GM12878 (cell line): ENCODE results near the gene TNRC18.

Experiments used
- ATF7 ChIP-seq: fragments of 450-650 bp; IDR thresholded peaks from 2 replicates; pipeline ENCODE4 v1.6.1; 2016; ENCODE audit warnings: low read depth, mild to moderate bottlenecking
- CTCF ChIP-seq, 3 experiments: IDR thresholded peaks in 2 of 3; conservative IDR thresholded peaks in 1 of 3; 2 replicates each; pipeline ENCODE4 v1.5.1; 2011; ENCODE audit warnings: low read depth in 3 of 3, low read length in 3 of 3, mild to moderate bottlenecking in 3 of 3, control low read depth in 2 of 3, moderate library complexity in 2 of 3, inconsistent platforms in 1 of 3, mixed read lengths in 1 of 3; ENCODE audit not compliant: control insufficient read depth in 2 of 3, insufficient read depth in 1 of 3; ENCODE audit errors: extremely low read depth in 1 of 3
- IRF3 ChIP-seq: fragments of 450-650 bp; IDR thresholded peaks from 2 replicates; pipeline ENCODE4 v1.6.1; 2014; ENCODE audit warnings: mild to moderate bottlenecking
- RAD21 ChIP-seq: IDR thresholded peaks from 2 replicates; pipeline ENCODE4 v1.6.1; 2011; ENCODE audit warnings: mild to moderate bottlenecking, low read depth, low read length, moderate library complexity; ENCODE audit not compliant: insufficient read depth
- SMAD1 ChIP-seq: fragments of 450-650 bp; IDR thresholded peaks from 2 replicates; pipeline ENCODE4 v1.6.1; 2018; ENCODE audit warnings: mild to moderate bottlenecking, low read depth; ENCODE audit not compliant: partially characterized antibody
- SMC3 ChIP-seq: IDR thresholded peaks from 2 replicates; pipeline ENCODE4 v1.6.1; 2011; ENCODE audit warnings: low read length, improper control_type of control experiment, borderline replicate concordance
- SRF ChIP-seq, 2 experiments: IDR thresholded peaks; 2 replicates each; pipeline ENCODE4 v1.6.1; 2011; ENCODE audit warnings: low read depth in 2 of 2, low read length in 2 of 2, mild to moderate bottlenecking in 1 of 2, moderate library complexity in 1 of 2
- SUZ12 ChIP-seq: fragments of 200-600 bp; sonication (generic); IDR thresholded peaks from one replicate; pipeline ENCODE4 v1.6.1; 2018; ENCODE audit warnings: antibody characterized with exemption, mild to moderate bottlenecking; ENCODE audit not compliant: unreplicated experiment
- ZNF274 ChIP-seq: IDR thresholded peaks from one replicate; pipeline ENCODE4 v1.8.0; 2011; ENCODE audit not compliant: insufficient read length, insufficient read depth
- ZNF384 ChIP-seq: IDR thresholded peaks from 2 replicates; pipeline ENCODE4 v1.6.1; 2012; ENCODE audit warnings: low read depth, mild to moderate bottlenecking, low read length, improper control_type of control experiment, borderline replicate concordance
- ZZZ3 ChIP-seq: IDR thresholded peaks from 2 replicates; pipeline ENCODE4 v1.6.1; 2011; ENCODE audit warnings: low read depth; ENCODE audit not compliant: control insufficient read depth, insufficient read length

GRCh38 chr7:5349437-5350173 is 74.0 kb downstream of the TNRC18 start:
- no peak for TF ChIP-seq IRF3
- TF ChIP-seq SUZ12: no peak
- no peak for TF ChIP-seq SRF (IDR thresholded peaks at IDR 0.05; ENCODE audit: low read depth in 2 of 2, low read length in 2 of 2)
- TF ChIP-seq ATF7: no peak
- TF ChIP-seq RAD21: no peak
- TF ChIP-seq SMAD1: no peak
- no peak for TF ChIP-seq ZNF384
- no peak for TF ChIP-seq SMC3
- TF ChIP-seq CTCF (IDR thresholded peaks at IDR 0.05 in 2 of 3, conservative IDR thresholded peaks at IDR 0.05 in 1 of 3; ENCODE audit: control insufficient read depth in 2 of 3, extremely low read depth in 1 of 3, insufficient read depth in 1 of 3, low read depth in 3 of 3, low read length in 3 of 3): no peak
- no peak for TF ChIP-seq ZNF274
- TF ChIP-seq ZZZ3: no peak
